NB4 (cell line): ENCODE measurements around the gene ECM1.

Experiments used
- DNase-seq: peaks from one replicate; pipeline ENCODE4 v3.0.0; 2010; ENCODE audit warnings: low read depth
- H3K4me3 ChIP-seq: one replicate; pipeline ENCODE4 v1.5.1; 2011; ENCODE audit warnings: mild to moderate bottlenecking, low read depth, low read length, moderate library complexity
- CTCF ChIP-seq: IDR thresholded peaks from one replicate; pipeline ENCODE4 v1.5.1; 2012; ENCODE audit warnings: low read depth, low read length
- MAX ChIP-seq: IDR thresholded peaks from 2 replicates; pipeline ENCODE4 v1.6.1; 2011; ENCODE audit warnings: low read depth, low read length
- MYC ChIP-seq: IDR thresholded peaks from 2 replicates; pipeline ENCODE4 v1.6.1; 2011; ENCODE audit warnings: low read depth, low read length
- POLR2A ChIP-seq: IDR thresholded peaks from 2 replicates; pipeline ENCODE4 v1.6.1; 2011; ENCODE audit warnings: mild to moderate bottlenecking; ENCODE audit not compliant: insufficient read length; ENCODE audit errors: extremely low read depth

The ECM1 gene

GRCh38 chr1:150558761-150559655 lies 51.1 kb downstream of the ECM1 start:
- no peak for DNase-seq
- TF ChIP-seq POLR2A (no peak), CTCF (no peak), MYC (no peak), MAX (no peak)
- no peak overlapping the region for H3K4me3 ChIP-seq

DNA sequence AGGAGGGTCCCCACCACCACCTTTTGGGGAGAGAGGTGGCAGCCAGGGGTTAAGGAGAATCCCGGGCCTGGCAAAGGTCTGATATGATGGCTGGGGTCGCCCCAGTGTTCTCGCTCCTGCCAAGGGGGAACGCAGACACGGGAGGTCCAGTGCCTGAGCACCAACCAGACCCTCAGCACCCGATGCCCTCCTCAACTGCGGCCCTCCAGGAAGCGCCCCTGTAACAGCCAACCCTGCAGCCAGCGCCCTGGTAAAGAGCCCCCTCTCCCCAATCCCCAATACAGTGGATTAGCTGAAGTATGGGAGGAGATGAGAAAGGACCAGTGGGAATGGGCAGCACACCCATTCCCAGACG lies 51.7 kb downstream of the ECM1 start:
- no peak for DNase-seq
- H3K4me3 ChIP-seq: no peak overlapping the region
- TF ChIP-seq MYC (no peak), POLR2A (no peak), MAX (no peak), CTCF (no peak)

- DNase-seq: peak; percentile 74
- TF ChIP-seq CTCF (peak; percentile 82), MAX (0 out of 2 replicates have a peak, but pooled peaks have one; percentile 22), MYC (no peak), POLR2A (no peak)
- H3K4me3 ChIP-seq: no peak overlapping the region
Measured at GRCh38 chr1:150560011-150560438, 52.1 kb downstream of the ECM1 start.

DNA sequence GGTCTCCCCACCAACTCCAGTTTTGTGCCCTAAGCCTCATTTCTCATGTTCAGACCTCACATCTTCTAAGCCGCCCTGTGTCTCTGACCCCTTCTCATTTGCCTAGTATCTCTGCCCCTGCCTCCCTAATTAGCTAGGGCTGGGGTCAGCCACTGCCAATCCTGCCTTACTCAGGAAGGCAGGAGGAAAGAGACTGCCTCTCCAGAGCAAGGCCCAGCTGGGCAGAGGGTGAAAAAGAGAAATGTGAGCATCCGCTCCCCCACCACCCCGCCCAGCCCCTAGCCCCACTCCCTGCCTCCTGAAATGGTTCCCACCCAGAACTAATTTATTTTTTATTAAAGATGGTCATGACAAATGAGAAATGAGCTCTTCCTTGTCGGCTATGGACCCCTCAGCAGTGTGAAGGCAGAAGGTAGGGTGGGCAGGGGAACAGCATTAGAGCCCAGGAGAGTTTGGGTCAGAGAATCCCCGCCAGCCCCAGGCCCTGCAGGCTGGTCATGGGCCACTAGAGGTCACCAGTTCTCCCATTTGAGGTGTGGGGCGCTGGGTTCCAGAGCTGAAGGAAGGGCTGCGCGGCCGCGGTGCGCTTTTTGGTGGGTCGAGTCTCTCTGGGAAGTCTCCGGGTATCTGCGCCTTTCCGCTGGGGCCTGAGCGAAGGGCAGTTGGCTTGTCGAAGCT lies 52.8 kb downstream of the ECM1 start:
- peak overlapping the region; percentile 42 for H3K4me3 ChIP-seq
- TF ChIP-seq MYC (peak; percentile 56), POLR2A (no peak), CTCF (peak; percentile 89), MAX (peak; percentile 40; the same call in 1 of the 2 replicates)

GRCh38 chr1:150561254-150561973 lies 53.5 kb downstream of the ECM1 start:
- DNase-seq: peak; percentile 77
- H3K4me3 ChIP-seq: peak overlapping the region; percentile 42
- TF ChIP-seq CTCF (no peak), MYC (no peak), MAX (no peak), POLR2A (no peak)

More for the DNA sequence above, 52.8 kb downstream of the ECM1 start:
- DNase-seq: peak; percentile 91
